Astrocyte of the cerebellum (primary cell): ENCODE results near the gene SLCO3A1.

Experiments
- DNase-seq: peaks from one replicate; pipeline ENCODE4 v3.0.0-alpha.2; 2011; ENCODE audit warnings: low read depth
- H3K4me3 ChIP-seq: 2 replicates; pipeline ENCODE4 v1.5.1; 2011; ENCODE audit warnings: mild to moderate bottlenecking, low read depth, low read length, moderate library complexity
- CTCF ChIP-seq: IDR thresholded peaks from 2 replicates; pipeline ENCODE4 v1.5.1; 2012; ENCODE audit warnings: low read length, low read depth, moderate library complexity, mild to moderate bottlenecking; ENCODE audit errors: missing control alignments
- in situ Hi-C: cut with HindIII; loops from 2 replicates; pipeline ENCODE4 v1.10.0; 2017; ENCODE audit warnings: low sequenced_read_pairs

The SLCO3A1 gene

GRCh38 chr15:91870876-91871537, 17.5 kb downstream of the SLCO3A1 start:
- in situ Hi-C loops = no loop called here
- no peak overlapping the region for H3K4me3 ChIP-seq
- TF ChIP-seq CTCF = no peak
- no peak for DNase-seq

GRCh38 chr15:91871837-91872236, 18.3 kb downstream of the SLCO3A1 start:
- no peak for DNase-seq
- no peak overlapping the region for H3K4me3 ChIP-seq
- in situ Hi-C loops = no loop called here
- no peak for TF ChIP-seq CTCF

GRCh38 chr15:91872356-91873137, 19.0 kb downstream of the SLCO3A1 start:
- in situ Hi-C loops = no loop called here
- no peak overlapping the region for H3K4me3 ChIP-seq
- no peak for DNase-seq
- no peak for TF ChIP-seq CTCF

- no peak overlapping the region for H3K4me3 ChIP-seq
- no peak for TF ChIP-seq CTCF
- in situ Hi-C loops = no loop called here
- DNase-seq = no peak
Observed at GRCh38 chr15:91873138-91873536, 19.6 kb downstream of the SLCO3A1 start.

- DNase-seq = no peak
- H3K4me3 ChIP-seq = no peak overlapping the region
- TF ChIP-seq CTCF = no peak
- in situ Hi-C loops = no loop called here
Observed at GRCh38 chr15:91874171-91874570, 20.7 kb downstream of the SLCO3A1 start.

- in situ Hi-C loops = no loop called here
- no peak for TF ChIP-seq CTCF
- no peak for DNase-seq
- no peak overlapping the region for H3K4me3 ChIP-seq
Observed at GRCh38 chr15:91874992-91875660, 21.6 kb downstream of the SLCO3A1 start.
